Astrocyte (in vitro differentiated cells and primary cell): ENCODE results near the gene FAM170B.

ENCODE experiments used
- EZH2 ChIP-seq: IDR thresholded peaks from 2 replicates; pipeline ENCODE4 v1.6.1; 2012; ENCODE audit warnings: mild to moderate bottlenecking, low read length, inconsistent platforms; ENCODE audit not compliant: insufficient read depth
- TF ChIP-seq, protein P1 (sequence below): IDR thresholded peaks from 2 replicates; pipeline ENCODE4 v1.5.1; 2011; ENCODE audit warnings: low read depth, mild to moderate bottlenecking, inconsistent platforms, low read length, moderate library complexity; ENCODE audit not compliant: insufficient read depth

DNA sequence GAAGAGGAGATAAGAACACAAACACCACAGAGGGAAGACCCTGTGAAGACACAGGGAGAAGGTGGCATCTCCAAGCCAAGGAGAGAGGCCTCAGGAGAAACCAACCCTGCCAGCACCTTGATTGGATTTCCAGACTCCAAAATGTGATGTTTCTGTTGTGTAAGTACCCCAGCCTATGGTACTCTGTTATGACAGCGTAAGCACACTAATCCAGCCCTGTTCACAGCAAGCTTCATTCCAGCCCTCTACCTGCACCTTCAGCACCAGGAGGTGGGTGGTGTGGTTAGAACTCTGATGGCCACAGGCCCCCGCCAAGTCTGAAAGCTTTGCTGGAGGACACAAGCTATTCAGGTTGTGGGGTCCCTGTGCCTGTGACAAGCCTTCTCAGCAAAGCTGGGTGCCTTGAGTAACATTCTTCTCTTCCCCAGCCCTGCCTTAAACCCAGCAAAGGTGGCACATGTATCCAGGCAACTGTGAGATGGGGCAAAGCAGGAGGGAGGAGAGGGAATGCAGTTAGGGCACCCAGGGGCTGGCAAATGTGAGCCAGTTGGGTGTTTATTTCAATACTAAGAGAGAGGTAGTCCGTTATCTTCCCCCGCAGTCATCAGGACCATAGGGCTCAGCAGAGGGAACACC lies 23.0 kb downstream of the FAM170B start:
- TF ChIP-seq, protein P1, sequence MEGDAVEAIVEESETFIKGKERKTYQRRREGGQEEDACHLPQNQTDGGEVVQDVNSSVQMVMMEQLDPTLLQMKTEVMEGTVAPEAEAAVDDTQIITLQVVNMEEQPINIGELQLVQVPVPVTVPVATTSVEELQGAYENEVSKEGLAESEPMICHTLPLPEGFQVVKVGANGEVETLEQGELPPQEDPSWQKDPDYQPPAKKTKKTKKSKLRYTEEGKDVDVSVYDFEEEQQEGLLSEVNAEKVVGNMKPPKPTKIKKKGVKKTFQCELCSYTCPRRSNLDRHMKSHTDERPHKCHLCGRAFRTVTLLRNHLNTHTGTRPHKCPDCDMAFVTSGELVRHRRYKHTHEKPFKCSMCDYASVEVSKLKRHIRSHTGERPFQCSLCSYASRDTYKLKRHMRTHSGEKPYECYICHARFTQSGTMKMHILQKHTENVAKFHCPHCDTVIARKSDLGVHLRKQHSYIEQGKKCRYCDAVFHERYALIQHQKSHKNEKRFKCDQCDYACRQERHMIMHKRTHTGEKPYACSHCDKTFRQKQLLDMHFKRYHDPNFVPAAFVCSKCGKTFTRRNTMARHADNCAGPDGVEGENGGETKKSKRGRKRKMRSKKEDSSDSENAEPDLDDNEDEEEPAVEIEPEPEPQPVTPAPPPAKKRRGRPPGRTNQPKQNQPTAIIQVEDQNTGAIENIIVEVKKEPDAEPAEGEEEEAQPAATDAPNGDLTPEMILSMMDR = no peak
- no peak for TF ChIP-seq EZH2
